ENCODE results near the gene PRADC1.
"Not testable (repeated sequence)": the region's sequence is repeated elsewhere in the genome, so short reads cannot be mapped to it uniquely, and the experiment has no call there.

Gene PRADC1

GRCh38 chr2:73205611-73206010 lies 27.4 kb downstream of the PRADC1 start:
- no peak for TF ChIP-seq CTCF (conservative IDR thresholded peaks at IDR 0.05)
- H3K27ac ChIP-seq = no peak overlapping the region

GRCh38 chr2:73203055-73203681 lies 29.9 kb downstream of the PRADC1 start:
- H3K27ac ChIP-seq = no peak overlapping the region
- no peak for TF ChIP-seq CTCF (conservative IDR thresholded peaks at IDR 0.05)

GRCh38 chr2:73202156-73203054 lies 30.6 kb downstream of the PRADC1 start, which contains the start of gene NOTO:
TSS of gene NOTO (plus strand) at chr2:73202574. CDS start at chr2:73202667, 93 bp downstream.
- TF ChIP-seq CTCF (conservative IDR thresholded peaks at IDR 0.05) = no peak; the same call in 1 of the 2 replicates
- H3K27ac ChIP-seq = peak within 1 kb of the TSS; percentile 44

GRCh38 chr2:73200281-73200680 lies 32.8 kb downstream of the PRADC1 start:
- not testable (repeated sequence) for H3K27ac ChIP-seq

- no peak overlapping the region for H3K27ac ChIP-seq
- TF ChIP-seq CTCF (conservative IDR thresholded peaks at IDR 0.05) = no peak
These were observed 35.5 kb downstream of the PRADC1 start for GRCh38 chr2:73197579-73197978.

GRCh38 chr2:73187549-73187948 lies 45.5 kb downstream of the PRADC1 start:
- no peak for TF ChIP-seq CTCF (conservative IDR thresholded peaks at IDR 0.05)
- H3K27ac ChIP-seq = no peak overlapping the region

- no peak overlapping the region for H3K27ac ChIP-seq
- no peak for TF ChIP-seq CTCF (conservative IDR thresholded peaks at IDR 0.05)
These were observed 47.1 kb downstream of the PRADC1 start for GRCh38 chr2:73185965-73186364.
